H1 (cell line): ENCODE measurements around the gene POTEG. TPM values are rescaled to one million over a fixed set of nuclear protein-coding genes. Genes with fewer than 3 reads are reported as not detected.
"Not testable (repeated sequence)": the region's sequence is repeated elsewhere in the genome, so short reads cannot be mapped to it uniquely, and the experiment has no call there.

Experiments used
- CTCF ChIA-PET: fragments of 300-600 bp; sonication (Branson Sonifier 250); formaldehyde crosslinking; loops from one replicate; lab custom pipeline; 2021; ENCODE audit not compliant: partially characterized antibody; lab: Charles Lee
- POLR2A ChIA-PET: fragments of 300-600 bp; sonication (Branson Sonifier 250); formaldehyde crosslinking; loops from one replicate; lab custom pipeline; 2021; ENCODE audit warnings: inconsistent platforms; ENCODE audit not compliant: partially characterized antibody; lab: Charles Lee
- DNase-seq, 2 experiments: peaks; one replicate each; pipeline versions ENCODE4 v3.0.0 to v3.0.0-alpha.2; 2010 to 2022; ENCODE audit warnings: low spot score in 2 of 2, low read depth in 1 of 2, mixed read lengths in 1 of 2
- FAIRE-seq: peaks from 2 replicates; lab custom pipeline; 2011; peaks lifted over from hg19 to GRCh38; lab: Jason Lieb, UNC
- H2AFZ ChIP-seq: 2 replicates; pipeline ENCODE4 v1.8.1; 2012; ENCODE audit warnings: low read length, inconsistent platforms
- H2AK5ac ChIP-seq: 2 replicates; pipeline ENCODE4 v1.6.1; 2013; ENCODE audit warnings: low read depth, low read length
- H2BK120ac ChIP-seq: replicated peaks from 2 replicates; pipeline ENCODE3; 2013; ENCODE audit warnings: low read depth, low read length, inconsistent platforms
- H2BK12ac ChIP-seq: 2 replicates; pipeline ENCODE4 v1.6.1; 2013; ENCODE audit warnings: low read depth, low read length
- H2BK15ac ChIP-seq: 2 replicates; pipeline ENCODE4 v1.6.1; 2013; ENCODE audit warnings: low read length
- H2BK20ac ChIP-seq: 2 replicates; pipeline ENCODE4 v1.6.1; 2013; ENCODE audit warnings: low read length
- H2BK5ac ChIP-seq: 2 replicates; pipeline ENCODE4 v1.6.1; 2013; ENCODE audit warnings: low read depth, low read length
- H3K14ac ChIP-seq: 2 replicates; pipeline ENCODE4 v1.6.1; 2013; ENCODE audit warnings: inconsistent platforms; ENCODE audit not compliant: insufficient read length
- H3K18ac ChIP-seq: 2 replicates; pipeline ENCODE4 v1.6.1; 2013; ENCODE audit warnings: low read length; ENCODE audit errors: extremely low read depth
- H3K23ac ChIP-seq: 2 replicates; pipeline ENCODE4 v1.6.1; 2013; ENCODE audit warnings: inconsistent platforms; ENCODE audit not compliant: insufficient read length
- H3K23me2 ChIP-seq: 2 replicates; pipeline ENCODE4 v1.6.1; 2013; ENCODE audit warnings: low read depth, low read length
- H3K27ac ChIP-seq: 2 replicates; pipeline ENCODE4 v1.6.1; 2011; ENCODE audit warnings: low read depth, low read length, inconsistent platforms
- H3K27me3 ChIP-seq, 4 experiments: replicated peaks in 1 of 4; 1 replicate in 1 of 4; 2 replicates in 3 of 4; pipeline versions ENCODE4 v1.6.1 to v1.8.1; 2011 to 2013; ENCODE audit warnings: low read length in 3 of 4, mild to moderate bottlenecking in 3 of 4, inconsistent platforms in 2 of 4, mixed read lengths in 2 of 4, moderate library complexity in 1 of 4; ENCODE audit not compliant: control insufficient read depth in 3 of 4, insufficient read depth in 3 of 4; ENCODE audit errors: extremely low read depth in 1 of 4
- H3K36me3 ChIP-seq, 4 experiments: 2 replicates each; pipeline versions ENCODE4 v1.6.1 to v1.8.1; 2011 to 2013; ENCODE audit warnings: mild to moderate bottlenecking in 4 of 4, low read length in 3 of 4, moderate library complexity in 2 of 4, control low read depth in 1 of 4, inconsistent platforms in 1 of 4; ENCODE audit not compliant: insufficient read depth in 4 of 4, control insufficient read depth in 2 of 4
- H3K4ac ChIP-seq: replicated peaks from 2 replicates; pipeline ENCODE3; 2013; ENCODE audit warnings: low read length, low read depth, mixed read lengths, inconsistent platforms; ENCODE audit not compliant: insufficient read length
- H3K4me1 ChIP-seq, 4 experiments: replicated peaks in 1 of 4; 1 replicate in 1 of 4; 2 replicates in 3 of 4; pipeline versions ENCODE4 v1.6.1 to v1.8.1; 2011 to 2013; ENCODE audit warnings: low read length in 3 of 4, inconsistent platforms in 2 of 4, mixed read lengths in 1 of 4; ENCODE audit not compliant: insufficient read depth in 4 of 4, control insufficient read depth in 3 of 4
- H3K4me2 ChIP-seq, 2 experiments: 2 replicates each; pipeline versions ENCODE4 v1.6.1 to v1.8.1; 2011 to 2013; ENCODE audit warnings: low read depth in 2 of 2, low read length in 2 of 2, control low read depth in 1 of 2, inconsistent platforms in 1 of 2, mild to moderate bottlenecking in 1 of 2; ENCODE audit not compliant: insufficient read depth in 1 of 2
- H3K4me3 ChIP-seq, 4 experiments: fragments of 200-600, 300-600 bp in 1 of 4; sonication (generic), shearing (Covaris generic), sonication (Bioruptor Twin) in 1 of 4; 2 replicates each; pipeline versions ENCODE4 v1.5.1 to v1.8.1; 2011 to 2016; ENCODE audit warnings: low read length in 4 of 4, low read depth in 3 of 4, control low read depth in 2 of 4, inconsistent platforms in 2 of 4, mild to moderate bottlenecking in 2 of 4, mixed read lengths in 1 of 4, moderate library complexity in 1 of 4; ENCODE audit not compliant: insufficient read depth in 2 of 4; ENCODE audit errors: extremely low read depth in 1 of 4
- H3K56ac ChIP-seq: replicated peaks from 2 replicates; pipeline ENCODE3; 2013; ENCODE audit warnings: low read depth, mild to moderate bottlenecking, mixed read lengths, low read length, inconsistent platforms; ENCODE audit not compliant: insufficient read length
- H3K79me1 ChIP-seq: 2 replicates; pipeline ENCODE4 v1.6.1; 2013; ENCODE audit warnings: low read depth, low read length, control low read depth
- H3K79me2 ChIP-seq, 2 experiments: 2 replicates each; pipeline versions ENCODE4 v1.6.1 to v1.8.1; 2012 to 2013; ENCODE audit warnings: low read length in 2 of 2, mild to moderate bottlenecking in 2 of 2, inconsistent platforms in 1 of 2; ENCODE audit not compliant: insufficient read depth in 2 of 2, control insufficient read depth in 1 of 2
- H3K9ac ChIP-seq, 4 experiments: replicated peaks in 1 of 4; 1 replicate in 1 of 4; 2 replicates in 3 of 4; pipeline versions ENCODE4 v1.6.1 to v1.8.1; 2011 to 2013; ENCODE audit warnings: low read depth in 3 of 4, low read length in 3 of 4, control low read depth in 2 of 4, mild to moderate bottlenecking in 2 of 4, moderate library complexity in 2 of 4, inconsistent platforms in 1 of 4; ENCODE audit errors: extremely low read depth in 1 of 4
- H3K9me3 ChIP-seq, 2 experiments: 2 replicates each; pipeline versions ENCODE4 v1.6.1 to v1.8.1; 2012 to 2013; ENCODE audit warnings: mild to moderate bottlenecking in 2 of 2, moderate library complexity in 2 of 2, control low read depth in 1 of 2, inconsistent platforms in 1 of 2, low read depth in 1 of 2, low read length in 1 of 2, mixed read lengths in 1 of 2; ENCODE audit not compliant: insufficient read depth in 2 of 2
- H4K20me1 ChIP-seq, 2 experiments: replicated peaks in 1 of 2; 2 replicates each; pipeline versions ENCODE3 to v1.8.1; 2011 to 2013; ENCODE audit warnings: inconsistent platforms in 2 of 2, low read length in 2 of 2, mild to moderate bottlenecking in 1 of 2; ENCODE audit not compliant: insufficient read depth in 2 of 2, control insufficient read depth in 1 of 2
- H4K5ac ChIP-seq: 2 replicates; pipeline ENCODE4 v1.6.1; 2013; ENCODE audit warnings: low read length, low read depth, mixed read lengths, inconsistent platforms; ENCODE audit not compliant: insufficient read length
- H4K8ac ChIP-seq: 2 replicates; pipeline ENCODE4 v1.8.0; 2013; ENCODE audit warnings: mild to moderate bottlenecking, moderate library complexity, low read length, inconsistent platforms; ENCODE audit not compliant: insufficient read depth; ENCODE audit errors: extremely low read depth
- H4K91ac ChIP-seq: replicated peaks from 2 replicates; pipeline ENCODE3; 2013; ENCODE audit warnings: low read length, mixed read lengths, inconsistent platforms; ENCODE audit not compliant: insufficient read length
- WGBS, 2 experiments: shearing (Covaris generic) in 1 of 2; methylation state at CpG; one replicate each; pipeline versions ENCODE4 v1.1.6 to v1.1.7; 2013 to 2015; ENCODE audit warnings: low lambda C conversion rate in 2 of 2, mixed read lengths in 2 of 2, inconsistent platforms in 1 of 2, low coverage in 1 of 2, missing lambda C conversion rate in 1 of 2; ENCODE audit not compliant: insufficient replicate concordance in 2 of 2, insufficient coverage in 1 of 2, insufficient read length in 1 of 2; ENCODE audit errors: extremely low coverage in 1 of 2, missing lambda C conversion rate in 1 of 2; 5-methylcytosine and 5-hydroxymethylcytosine counted together
- polyA plus RNA-seq, 7 experiments: library from polyadenylated mRNA; depleted of rRNA in 3 of 7; stranded (reverse) in 5 of 7; unstranded in 2 of 7; fragments of >200 nt in 5 of 7; fragments of 200-250 nt in 2 of 7; gene quantifications; 1 replicate in 5 of 7; 2 replicates in 1 of 7; 4 replicates in 1 of 7; pipeline versions ENCODE4 v1.2.1 to v1.2.3, GENCODE V29; 2011 to 2013; ENCODE audit warnings: missing spikeins in 2 of 7, mixed read lengths in 2 of 7
- total RNA-seq: library from RNA; stranded (reverse); fragmentation: NEBNext Ultra II Directional; extraction: Animal tissue kit (Norgen Biotek cat#: 25700); gene quantifications from 2 replicates; pipeline ENCODE4 v1.2.1, GENCODE V29; 2021

Gene POTEG
- total and polyA plus RNA-seq, 2 of the 8 experiments (the other 6 are each of a cell fraction or from before 2014, with no cell fraction given) = not detected

- H3K56ac ChIP-seq, CTCF ChIA-PET, H4K8ac ChIP-seq, H2AFZ ChIP-seq, DNase-seq, H3K27me3 ChIP-seq, H4K5ac ChIP-seq, H2BK20ac ChIP-seq, H3K9me3 ChIP-seq, H3K4me1 ChIP-seq, POLR2A ChIA-PET, H4K91ac ChIP-seq, H3K23ac ChIP-seq, H2BK15ac ChIP-seq, H3K79me2 ChIP-seq, H3K9ac ChIP-seq, H3K23me2 ChIP-seq, H3K18ac ChIP-seq, H3K4ac ChIP-seq, H3K79me1 ChIP-seq, H2BK120ac ChIP-seq, H3K14ac ChIP-seq, H3K4me3 ChIP-seq, H2BK12ac ChIP-seq, H2AK5ac ChIP-seq, H3K4me2 ChIP-seq, H3K27ac ChIP-seq, H3K36me3 ChIP-seq, H2BK5ac ChIP-seq, H4K20me1 ChIP-seq, FAIRE-seq: not testable (repeated sequence)
- WGBS, 2 experiments = no CpG with 5 or more reads among the region's 18 CpGs
Measured at GRCh38 chr14:19402097-19402496, 32.0 kb downstream of the POTEG start.

- H4K5ac ChIP-seq, H2BK15ac ChIP-seq, H2AFZ ChIP-seq, H3K14ac ChIP-seq, H3K23me2 ChIP-seq, H3K79me2 ChIP-seq, H3K4ac ChIP-seq, H3K4me3 ChIP-seq, H3K36me3 ChIP-seq, H2BK12ac ChIP-seq, DNase-seq, H3K9ac ChIP-seq, H2AK5ac ChIP-seq, CTCF ChIA-PET, H3K9me3 ChIP-seq, H3K27ac ChIP-seq, H3K79me1 ChIP-seq, H2BK5ac ChIP-seq, FAIRE-seq, H2BK120ac ChIP-seq, H3K18ac ChIP-seq, H4K8ac ChIP-seq, POLR2A ChIA-PET, H3K4me1 ChIP-seq, H3K56ac ChIP-seq, H4K20me1 ChIP-seq, H4K91ac ChIP-seq, H3K27me3 ChIP-seq, H3K23ac ChIP-seq, H2BK20ac ChIP-seq, H3K4me2 ChIP-seq: not testable (repeated sequence)
- 97% methylated on average over 4 of the region's 12 CpGs; no CpG with 5 or more reads in 1 of the 2 experiments for WGBS, 2 experiments
Measured at GRCh38 chr14:19394727-19395126, 39.4 kb downstream of the POTEG start.
